IMR-90 (cell line): ENCODE measurements around the gene IMPG1. TPM values are rescaled to one million over a fixed set of nuclear protein-coding genes. Genes with fewer than 3 reads are reported as not detected.
A peak's percentile ranks its signal among the peaks of the same experiment; 100 is the strongest.

Experiments
- ATAC-seq: fragments of 200-7000 bp; cut with Tn5 transposase; 2 replicates; pipeline ENCODE4 v1.9.1; 2020; ENCODE audit warnings: low read depth, mild to moderate bottlenecking, moderate library complexity
- BruUV-seq: library from RNA; stranded (reverse); fragments of 400-500 nt; replicated peaks from 2 replicates; lab custom pipeline; 2021; lab: Mats Ljungman, UMichigan
- CTCF ChIA-PET: fragments of 300-600 bp; formaldehyde crosslinking; extraction: SDS; loops from one replicate; lab custom pipeline; 2021; ENCODE audit warnings: antibody characterized with exemption; lab: Yijun Ruan, JAX
- POLR2A ChIA-PET: fragments of 300-600 bp; sonication (Branson Sonifier 250); formaldehyde crosslinking; loops from one replicate; lab custom pipeline; 2022; ENCODE audit warnings: antibody characterized with exemption; ENCODE audit not compliant: unreplicated experiment; lab: Charles Lee
- DNase-seq: peaks from one replicate; pipeline ENCODE4 v3.0.0; 2013
- H2AFZ ChIP-seq: replicated peaks from 2 replicates; pipeline ENCODE3; 2013; ENCODE audit warnings: low read length, mild to moderate bottlenecking; ENCODE audit not compliant: poor library complexity
- H2AK5ac ChIP-seq: 2 replicates; pipeline ENCODE4 v1.6.1; 2013; ENCODE audit warnings: low read depth, low read length, inconsistent platforms
- H2AK9ac ChIP-seq: replicated peaks from 2 replicates; pipeline ENCODE3; 2013; ENCODE audit warnings: mild to moderate bottlenecking, low read depth, low read length, moderate library complexity; ENCODE audit not compliant: poor library complexity
- H2BK120ac ChIP-seq: 2 replicates; pipeline ENCODE4 v1.6.1; 2013; ENCODE audit warnings: low read depth, low read length, inconsistent platforms
- H2BK15ac ChIP-seq: 3 replicates; pipeline ENCODE4 v1.6.1; 2013; ENCODE audit warnings: low read depth, low read length, inconsistent platforms
- H2BK20ac ChIP-seq: 2 replicates; pipeline ENCODE4 v1.6.1; 2013; ENCODE audit warnings: low read depth, mild to moderate bottlenecking, inconsistent platforms, low read length, moderate library complexity
- H2BK5ac ChIP-seq: 2 replicates; pipeline ENCODE4 v1.6.1; 2013; ENCODE audit warnings: mild to moderate bottlenecking, low read depth, low read length, inconsistent platforms; ENCODE audit not compliant: poor library complexity, severe bottlenecking
- H3K14ac ChIP-seq: replicated peaks from 2 replicates; pipeline ENCODE4 v1.6.1; 2013; ENCODE audit warnings: low read depth, low read length, inconsistent platforms
- H3K18ac ChIP-seq: 2 replicates; pipeline ENCODE4 v1.6.1; 2013; ENCODE audit warnings: low read depth, low read length, control low read depth
- H3K23ac ChIP-seq: 2 replicates; pipeline ENCODE4 v1.6.1; 2013; ENCODE audit warnings: low read depth, low read length, inconsistent platforms
- H3K27ac ChIP-seq: 2 replicates; pipeline ENCODE4 v1.5.1; 2013; ENCODE audit warnings: mild to moderate bottlenecking, control low read depth, low read length; ENCODE audit not compliant: insufficient read depth
- H3K27me3 ChIP-seq: 2 replicates; pipeline ENCODE4 v1.6.1; 2013; ENCODE audit warnings: low read length; ENCODE audit not compliant: control insufficient read depth, insufficient read depth
- H3K36me3 ChIP-seq: 2 replicates; pipeline ENCODE4 v1.6.1; 2013; ENCODE audit warnings: low read length, mixed read lengths; ENCODE audit not compliant: control insufficient read depth, insufficient read depth
- H3K4ac ChIP-seq: 2 replicates; pipeline ENCODE4 v1.6.1; 2013; ENCODE audit warnings: low read depth, low read length, inconsistent platforms
- H3K4me1 ChIP-seq: 2 replicates; pipeline ENCODE4 v1.6.1; 2013; ENCODE audit warnings: low read length, mixed read lengths; ENCODE audit not compliant: control insufficient read depth, insufficient read depth
- H3K4me2 ChIP-seq: 2 replicates; pipeline ENCODE4 v1.6.1; 2013; ENCODE audit warnings: low read depth, mild to moderate bottlenecking, control low read depth, low read length, moderate library complexity
- H3K4me3 ChIP-seq: 2 replicates; pipeline ENCODE4 v1.5.1; 2013; ENCODE audit warnings: low read depth, mild to moderate bottlenecking, control low read depth, low read length, moderate library complexity; ENCODE audit not compliant: insufficient read depth
- H3K56ac ChIP-seq: 2 replicates; pipeline ENCODE4 v1.6.1; 2013; ENCODE audit warnings: low read length, inconsistent platforms; ENCODE audit not compliant: insufficient read depth; ENCODE audit errors: extremely low read depth
- H3K79me1 ChIP-seq, 2 experiments: 2 replicates each; pipeline ENCODE4 v1.6.1; 2013; ENCODE audit warnings: low read length in 2 of 2, inconsistent platforms in 1 of 2, low read depth in 1 of 2
- H3K9ac ChIP-seq: 2 replicates; pipeline ENCODE4 v1.6.1; 2013; ENCODE audit warnings: low read depth, low read length, control low read depth
- H3K9me1 ChIP-seq: 2 replicates; pipeline ENCODE4 v1.6.1; 2013; ENCODE audit warnings: low read length, inconsistent platforms; ENCODE audit not compliant: insufficient read depth
- H3K9me3 ChIP-seq: 2 replicates; pipeline ENCODE4 v1.6.1; 2013; ENCODE audit warnings: low read length; ENCODE audit not compliant: control insufficient read depth, insufficient read depth
- H4K20me1 ChIP-seq: 2 replicates; pipeline ENCODE4 v1.6.1; 2013; ENCODE audit warnings: low read length, inconsistent platforms; ENCODE audit not compliant: insufficient read depth
- H4K5ac ChIP-seq: 2 replicates; pipeline ENCODE4 v1.6.1; 2013; ENCODE audit warnings: mild to moderate bottlenecking, low read depth, low read length, control low read depth
- H4K8ac ChIP-seq, 2 experiments: 2 replicates each; pipeline ENCODE4 v1.6.1; 2013; ENCODE audit warnings: low read depth in 2 of 2, low read length in 2 of 2, control low read depth in 1 of 2, inconsistent platforms in 1 of 2
- H4K91ac ChIP-seq: 2 replicates; pipeline ENCODE4 v1.6.1; 2013; ENCODE audit warnings: low read depth, low read length, inconsistent platforms; ENCODE audit not compliant: insufficient read depth
- BHLHE40 ChIP-seq: fragments of 150-350 bp; IDR thresholded peaks from 2 replicates; pipeline ENCODE4 v1.6.1; 2016; ENCODE audit warnings: mild to moderate bottlenecking, low read depth, low read length
- CEBPB ChIP-seq: IDR thresholded peaks from 2 replicates; pipeline ENCODE4 v1.6.1; 2012; ENCODE audit warnings: low read depth, low read length, improper control_type of control experiment
- MAFK ChIP-seq: IDR thresholded peaks from 2 replicates; pipeline ENCODE4 v1.6.1; 2012; ENCODE audit warnings: low read depth, low read length, improper control_type of control experiment
- MXI1 ChIP-seq: IDR thresholded peaks from 2 replicates; pipeline ENCODE4 v1.6.1; 2012; ENCODE audit warnings: low read depth, mild to moderate bottlenecking, low read length, moderate library complexity, borderline replicate concordance
- POLR2A ChIP-seq: IDR thresholded peaks from 2 replicates; pipeline ENCODE4 v1.6.1; 2012; ENCODE audit warnings: mild to moderate bottlenecking, low read depth, low read length
- RFX5 ChIP-seq: IDR thresholded peaks from 2 replicates; pipeline ENCODE4 v1.8.0; 2012; ENCODE audit warnings: low read depth, mild to moderate bottlenecking, low read length, moderate library complexity
- WGBS, 2 experiments: methylation state at CpG; one replicate each; pipeline versions ENCODE4 v1.1.5 to v1.1.7; 2013; ENCODE audit warnings: missing lambda C conversion rate in 2 of 2; ENCODE audit not compliant: insufficient read length in 1 of 2; ENCODE audit errors: extremely low coverage in 2 of 2; 5-methylcytosine and 5-hydroxymethylcytosine counted together
- dilution Hi-C: fragments of 300-500 bp; cut with HindIII; formaldehyde crosslinking; loops from one replicate; pipeline ENCODE4 v1.14.3; 2018; ENCODE audit warnings: low sequenced_read_pairs; ENCODE audit not compliant: unreplicated experiment
- in situ Hi-C: fragments of 300-500 bp; cut with MboI; formaldehyde crosslinking; loops from 3 replicates; pipeline ENCODE4 v1.14.3; 2019; ENCODE audit warnings: low sequenced_read_pairs, inconsistent platforms, mixed read lengths
- intact Hi-C: fragments of 100-400 bp; cut with micrococcal nuclease; formaldehyde crosslinking; loops from 2 replicates; pipeline ENCODE4 v1.10.0; 2022
- polyA plus RNA-seq, 3 experiments: library from polyadenylated mRNA; depleted of rRNA; stranded (reverse); fragments of >200 nt; gene quantifications; 2 replicates each; pipeline ENCODE4 v1.2.3, GENCODE V29; 2012; ENCODE audit warnings: low replicate concordance in 1 of 3
- total RNA-seq: library from RNA; depleted of rRNA; stranded (reverse); fragments of >200 nt; gene quantifications from 2 replicates; pipeline ENCODE4 v1.2.3, GENCODE V29; 2012

Gene IMPG1
- total and polyA plus RNA-seq, 2 of the 4 experiments (the other 2 are of a cell fraction) = not detected

GRCh38 chr6:75941509-75941908 lies 131.0 kb downstream of the IMPG1 start:
- Histone ChIP-seq H2BK20ac (no peak overlapping the region), H3K36me3 (no peaks in the 10 kb centered on the region), H3K79me1 (no peaks in the 10 kb centered on the region), H3K9me3 (no peaks in the 10 kb centered on the region), H2AK9ac (no peak overlapping the region), H3K9me1 (no peaks in the 10 kb centered on the region), H2BK120ac (no peak overlapping the region), H4K20me1 (no peaks in the 10 kb centered on the region), H2AK5ac (no peak overlapping the region), H2AFZ (no peak overlapping the region), H2BK15ac (no peak overlapping the region), H4K8ac (no peak overlapping the region), H3K4ac (no peak overlapping the region), H2BK5ac (no peak overlapping the region), H3K27ac (no peak overlapping the region), H3K4me2 (no peak overlapping the region), H3K23ac (no peak overlapping the region), H4K91ac (no peak overlapping the region), H3K56ac (no peak overlapping the region), H3K27me3 (peaks cover 15% of the 10 kb centered on the region), H3K4me3 (no peak overlapping the region), H4K5ac (no peak overlapping the region), H3K18ac (no peak overlapping the region), H3K4me1 (no peaks in the 10 kb centered on the region), H3K9ac (no peak overlapping the region), H3K14ac (no peak overlapping the region)
- DNase-seq (no peak), ATAC-seq (no peak)
- TF ChIP-seq RFX5 (no peak), CEBPB (peak; percentile 60), MXI1 (no peak), MAFK (no peak), POLR2A (no peak), BHLHE40 (no peak)
- BruUV-seq = no TSS peak
- intact Hi-C loops = no loop called here
- WGBS, 2 experiments = no CpG with 5 or more reads among the region's 1 CpG
- POLR2A ChIA-PET = no interaction called here
- dilution Hi-C loops = no loop called here
- CTCF ChIA-PET = no interaction called here
- in situ Hi-C loops = no loop called here
